Measurements from ENCODE around the gene PAK2. TPM values are rescaled to one million over a fixed set of nuclear protein-coding genes. Genes with fewer than 3 reads are reported as not detected.

PAK2 gene
- total RNA-seq, 1 experiment from 2014 or later, result 69.6 TPM

- TF ChIP-seq ZBTB33 (IDR thresholded peaks at IDR 0.05; ENCODE audit: extremely low read depth, insufficient replicate concordance, low read length), result no peak
- no peak for TF ChIP-seq RAD21 (IDR thresholded peaks at IDR 0.05; ENCODE audit: low read depth)
- no peak for TF ChIP-seq FOSL1 (IDR thresholded peaks at IDR 0.05; ENCODE audit: low read depth)
Measured at GRCh38 chr3:196737655-196738054, 2.0 kb upstream of the PAK2 start (continued).

- POLR2A ChIA-PET, result interaction anchor here (0.7 to 1.3 kb wide), 3 partner anchors 25 to 197 kb away, joined by 3 to 5 read pairs (median 5); partner anchors contain the start of genes CEP19 and PIGX
- peak overlapping the region; percentile 87 for H3K4me2 ChIP-seq (ENCODE audit: low read length)
- BruUV-seq (replicated peaks), result no TSS peak
Measured at GRCh38 chr3:196740481-196741248, 1.0 kb downstream of the PAK2 start.

More at GRCh38 chr3:196740481-196741248, 1.0 kb downstream of the PAK2 start:
- intact Hi-C loops (cut with micrococcal nuclease), result no loop called here
- H3K4me1 ChIP-seq (ENCODE audit: control insufficient read depth in 1 of 2, insufficient read depth in 2 of 2, low read length in 2 of 2), result peaks cover 3 to 11% of the 10 kb centered on the region in 2 experiments; a peak in 3 of 4 replicates
- H3K9me3 ChIP-seq (ENCODE audit: control insufficient read depth in 1 of 2, insufficient read depth in 1 of 2, low read depth in 1 of 2, low read length in 2 of 2), result no peaks in the 10 kb centered on the region
- H3K4me3 ChIP-seq (replicated peaks in 1 of 2; ENCODE audit: low read depth in 1 of 2, low read length in 2 of 2), result peak overlapping the region; percentile 62 to 100
- H3K9me2 ChIP-seq (ENCODE audit: insufficient read depth), result no peaks in the 10 kb centered on the region
- CTCF ChIA-PET, result no interaction called here
- peaks cover 59% of the 10 kb centered on the region for H3K79me2 ChIP-seq (ENCODE audit: insufficient read depth, low read length)
- no peak; the same call in 1 of the 2 replicates for TF ChIP-seq FOSL1 (IDR thresholded peaks at IDR 0.05; ENCODE audit: low read depth)
- TF ChIP-seq ZFX (IDR thresholded peaks at IDR 0.05), result no peak
- no peak for TF ChIP-seq ELF1 (IDR thresholded peaks at IDR 0.05; ENCODE audit: borderline replicate concordance, low read depth)
- TF ChIP-seq ZNF274 (IDR thresholded peaks at IDR 0.05; ENCODE audit: low read depth, low read length), result no peak
- TF ChIP-seq TCF7L2 (IDR thresholded peaks at IDR 0.05; ENCODE audit: borderline replicate concordance, extremely low read depth, insufficient read depth, insufficient read length), result no peak
- no peak for TF ChIP-seq EZH2 (IDR thresholded peaks at IDR 0.05)
- peaks cover 6% of the 10 kb centered on the region; the same call in 1 of the 2 replicates for H4K20me1 ChIP-seq (ENCODE audit: insufficient read depth)
- RAD21 ChIA-PET (ENCODE audit: low non-redundant PET in 1 of 2, low total read pairs in 2 of 2, uncharacterized antibody in 2 of 2, unreplicated experiment in 2 of 2), result interaction anchor here in 1 of 2 experiments (0.6 kb wide), 1 partner anchor 136 kb away, joined by 6 read pairs; no protein-coding TSS in a partner anchor
- peak overlapping the region; percentile 97 for H3K9ac ChIP-seq (ENCODE audit: low read length)
- DNase-seq (ENCODE audit: low read depth, low spot score) (no peak), ATAC-seq (no peak; the same call in 1 of the 2 replicates)
- H3K27ac ChIP-seq (ENCODE audit: low read depth, low read length), result peak overlapping the region; percentile 87
- H2AFZ ChIP-seq (ENCODE audit: low read depth, low read length, poor library complexity, severe bottlenecking), result no peak overlapping the region
- H3K27me3 ChIP-seq (ENCODE audit: insufficient read depth, low read length), result no peaks in the 10 kb centered on the region
- H3K36me3 ChIP-seq (ENCODE audit: control insufficient read depth in 1 of 2, insufficient read depth in 2 of 2, low read length in 2 of 2), result no peaks in the 10 kb centered on the region

Measured in HCT116 (cell line).